ENCODE results near the gene VPS13D.
A peak's percentile ranks its signal among the peaks of the same experiment; 100 is the strongest.

The VPS13D gene

GRCh38 chr1:12229835-12230548 lies at the start of gene VPS13D:
VPS13D (plus strand) TSS chr1:12230030; CDS start chr1:12234267, 4,237 bp downstream.
- peak; percentile 97 for DNase-seq (ENCODE audit: low spot score)

GRCh38 chr1:12180315-12180714 lies 49.5 kb upstream of the VPS13D start:
- DNase-seq (ENCODE audit: low spot score) = no peak

GRCh38 chr1:12180903-12181302 lies 48.9 kb upstream of the VPS13D start:
- DNase-seq (ENCODE audit: low spot score) = no peak

- DNase-seq (ENCODE audit: low spot score) = no peak
Measured at GRCh38 chr1:12181568-12181967, 48.3 kb upstream of the VPS13D start.

GRCh38 chr1:12182410-12182984 lies 47.3 kb upstream of the VPS13D start:
- no peak for DNase-seq (ENCODE audit: low spot score)

GRCh38 chr1:12183095-12183794 lies 46.6 kb upstream of the VPS13D start:
- DNase-seq (ENCODE audit: low spot score) = no peak

GRCh38 chr1:12184008-12184681 lies 45.7 kb upstream of the VPS13D start:
- DNase-seq (ENCODE audit: low spot score) = peak; percentile 37

GRCh38 chr1:12185036-12185917 lies 44.6 kb upstream of the VPS13D start:
- no peak for DNase-seq (ENCODE audit: low spot score)

- no peak for DNase-seq (ENCODE audit: low spot score)
Measured at GRCh38 chr1:12185918-12186678, 43.7 kb upstream of the VPS13D start.

GRCh38 chr1:12186679-12186985 lies 43.2 kb upstream of the VPS13D start:
- no peak for DNase-seq (ENCODE audit: low spot score)

- peak; percentile 39 for DNase-seq (ENCODE audit: low spot score)
Measured at GRCh38 chr1:12188115-12188514, 41.7 kb upstream of the VPS13D start.

GRCh38 chr1:12188657-12189327 lies 41.0 kb upstream of the VPS13D start:
- DNase-seq (ENCODE audit: low spot score) = no peak

GRCh38 chr1:12189328-12189682 lies 40.5 kb upstream of the VPS13D start:
- no peak for DNase-seq (ENCODE audit: low spot score)

- DNase-seq (ENCODE audit: low spot score) = peak; percentile 56
Measured at GRCh38 chr1:12191242-12192032, 38.4 kb upstream of the VPS13D start.

- no peak for DNase-seq (ENCODE audit: low spot score)
Measured at GRCh38 chr1:12194666-12195216, 35.1 kb upstream of the VPS13D start.

GRCh38 chr1:12195416-12195815 lies 34.4 kb upstream of the VPS13D start:
- no peak for DNase-seq (ENCODE audit: low spot score)

- DNase-seq (ENCODE audit: low spot score) = peak; percentile 79
Measured at GRCh38 chr1:12196641-12197482, 33.0 kb upstream of the VPS13D start.

- DNase-seq (ENCODE audit: low spot score) = no peak
Measured at GRCh38 chr1:12197483-12197880, 32.3 kb upstream of the VPS13D start.

- DNase-seq (ENCODE audit: low spot score) = no peak
Measured at GRCh38 chr1:12200208-12200607, 29.6 kb upstream of the VPS13D start.

Data from iPS-NIHi11 (cell line).